IMR-90 (cell line): Measurements from ENCODE around the gene NDFIP2. TPM values are rescaled to one million over a fixed set of nuclear protein-coding genes. Genes with fewer than 3 reads are reported as not detected.
A peak's percentile ranks its signal among the peaks of the same experiment; 100 is the strongest.

Source experiments
- ATAC-seq: fragments of 200-7000 bp; cut with Tn5 transposase; 2 replicates; pipeline ENCODE4 v1.9.1; 2020; ENCODE audit warnings: low read depth, mild to moderate bottlenecking, moderate library complexity
- BruUV-seq: library from RNA; stranded (reverse); fragments of 400-500 nt; replicated peaks from 2 replicates; lab custom pipeline; 2021; lab: Mats Ljungman, UMichigan
- CTCF ChIA-PET: fragments of 300-600 bp; formaldehyde crosslinking; extraction: SDS; loops from one replicate; lab custom pipeline; 2021; ENCODE audit warnings: antibody characterized with exemption; lab: Yijun Ruan, JAX
- POLR2A ChIA-PET: fragments of 300-600 bp; sonication (Branson Sonifier 250); formaldehyde crosslinking; loops from one replicate; lab custom pipeline; 2022; ENCODE audit warnings: antibody characterized with exemption; ENCODE audit not compliant: unreplicated experiment; lab: Charles Lee
- DNase-seq: peaks from one replicate; pipeline ENCODE4 v3.0.0; 2013
- H2AFZ ChIP-seq: replicated peaks from 2 replicates; pipeline ENCODE3; 2013; ENCODE audit warnings: low read length, mild to moderate bottlenecking; ENCODE audit not compliant: poor library complexity
- H2AK5ac ChIP-seq: 2 replicates; pipeline ENCODE4 v1.6.1; 2013; ENCODE audit warnings: low read depth, low read length, inconsistent platforms
- H2AK9ac ChIP-seq: replicated peaks from 2 replicates; pipeline ENCODE3; 2013; ENCODE audit warnings: mild to moderate bottlenecking, low read depth, low read length, moderate library complexity; ENCODE audit not compliant: poor library complexity
- H2BK120ac ChIP-seq: 2 replicates; pipeline ENCODE4 v1.6.1; 2013; ENCODE audit warnings: low read depth, low read length, inconsistent platforms
- H2BK15ac ChIP-seq: 3 replicates; pipeline ENCODE4 v1.6.1; 2013; ENCODE audit warnings: low read depth, low read length, inconsistent platforms
- H2BK20ac ChIP-seq: 2 replicates; pipeline ENCODE4 v1.6.1; 2013; ENCODE audit warnings: low read depth, mild to moderate bottlenecking, inconsistent platforms, low read length, moderate library complexity
- H2BK5ac ChIP-seq: 2 replicates; pipeline ENCODE4 v1.6.1; 2013; ENCODE audit warnings: mild to moderate bottlenecking, low read depth, low read length, inconsistent platforms; ENCODE audit not compliant: poor library complexity, severe bottlenecking
- H3K14ac ChIP-seq: replicated peaks from 2 replicates; pipeline ENCODE4 v1.6.1; 2013; ENCODE audit warnings: low read depth, low read length, inconsistent platforms
- H3K18ac ChIP-seq: 2 replicates; pipeline ENCODE4 v1.6.1; 2013; ENCODE audit warnings: low read depth, low read length, control low read depth
- H3K23ac ChIP-seq: 2 replicates; pipeline ENCODE4 v1.6.1; 2013; ENCODE audit warnings: low read depth, low read length, inconsistent platforms
- H3K27ac ChIP-seq: 2 replicates; pipeline ENCODE4 v1.5.1; 2013; ENCODE audit warnings: mild to moderate bottlenecking, control low read depth, low read length; ENCODE audit not compliant: insufficient read depth
- H3K27me3 ChIP-seq: 2 replicates; pipeline ENCODE4 v1.6.1; 2013; ENCODE audit warnings: low read length; ENCODE audit not compliant: control insufficient read depth, insufficient read depth
- H3K36me3 ChIP-seq: 2 replicates; pipeline ENCODE4 v1.6.1; 2013; ENCODE audit warnings: low read length, mixed read lengths; ENCODE audit not compliant: control insufficient read depth, insufficient read depth
- H3K4ac ChIP-seq: 2 replicates; pipeline ENCODE4 v1.6.1; 2013; ENCODE audit warnings: low read depth, low read length, inconsistent platforms
- H3K4me1 ChIP-seq: 2 replicates; pipeline ENCODE4 v1.6.1; 2013; ENCODE audit warnings: low read length, mixed read lengths; ENCODE audit not compliant: control insufficient read depth, insufficient read depth
- H3K4me2 ChIP-seq: 2 replicates; pipeline ENCODE4 v1.6.1; 2013; ENCODE audit warnings: low read depth, mild to moderate bottlenecking, control low read depth, low read length, moderate library complexity
- H3K4me3 ChIP-seq: 2 replicates; pipeline ENCODE4 v1.5.1; 2013; ENCODE audit warnings: low read depth, mild to moderate bottlenecking, control low read depth, low read length, moderate library complexity; ENCODE audit not compliant: insufficient read depth
- H3K56ac ChIP-seq: 2 replicates; pipeline ENCODE4 v1.6.1; 2013; ENCODE audit warnings: low read length, inconsistent platforms; ENCODE audit not compliant: insufficient read depth; ENCODE audit errors: extremely low read depth
- H3K79me1 ChIP-seq, 2 experiments: 2 replicates each; pipeline ENCODE4 v1.6.1; 2013; ENCODE audit warnings: low read length in 2 of 2, inconsistent platforms in 1 of 2, low read depth in 1 of 2
- H3K9ac ChIP-seq: 2 replicates; pipeline ENCODE4 v1.6.1; 2013; ENCODE audit warnings: low read depth, low read length, control low read depth
- H3K9me1 ChIP-seq: 2 replicates; pipeline ENCODE4 v1.6.1; 2013; ENCODE audit warnings: low read length, inconsistent platforms; ENCODE audit not compliant: insufficient read depth
- H3K9me3 ChIP-seq: 2 replicates; pipeline ENCODE4 v1.6.1; 2013; ENCODE audit warnings: low read length; ENCODE audit not compliant: control insufficient read depth, insufficient read depth
- H4K20me1 ChIP-seq: 2 replicates; pipeline ENCODE4 v1.6.1; 2013; ENCODE audit warnings: low read length, inconsistent platforms; ENCODE audit not compliant: insufficient read depth
- H4K5ac ChIP-seq: 2 replicates; pipeline ENCODE4 v1.6.1; 2013; ENCODE audit warnings: mild to moderate bottlenecking, low read depth, low read length, control low read depth
- H4K8ac ChIP-seq, 2 experiments: 2 replicates each; pipeline ENCODE4 v1.6.1; 2013; ENCODE audit warnings: low read depth in 2 of 2, low read length in 2 of 2, control low read depth in 1 of 2, inconsistent platforms in 1 of 2
- H4K91ac ChIP-seq: 2 replicates; pipeline ENCODE4 v1.6.1; 2013; ENCODE audit warnings: low read depth, low read length, inconsistent platforms; ENCODE audit not compliant: insufficient read depth
- BHLHE40 ChIP-seq: fragments of 150-350 bp; IDR thresholded peaks from 2 replicates; pipeline ENCODE4 v1.6.1; 2016; ENCODE audit warnings: mild to moderate bottlenecking, low read depth, low read length
- CHD1 ChIP-seq: IDR thresholded peaks from 2 replicates; pipeline ENCODE4 v1.6.1; 2012; ENCODE audit warnings: low read depth, low read length, improper control_type of control experiment
- ELK1 ChIP-seq: fragments of 150-350 bp; IDR thresholded peaks from 2 replicates; pipeline ENCODE4 v1.6.1; 2016; ENCODE audit warnings: low read depth, mild to moderate bottlenecking, low read length, moderate library complexity, borderline replicate concordance
- FOS ChIP-seq: fragments of 150-350 bp; IDR thresholded peaks from 2 replicates; pipeline ENCODE4 v1.6.1; 2016; ENCODE audit warnings: low read depth, low read length
- MAFK ChIP-seq: IDR thresholded peaks from 2 replicates; pipeline ENCODE4 v1.6.1; 2012; ENCODE audit warnings: low read depth, low read length, improper control_type of control experiment
- MAZ ChIP-seq: IDR thresholded peaks from 2 replicates; pipeline ENCODE4 v1.6.1; 2012; ENCODE audit warnings: low read depth, mild to moderate bottlenecking, low read length, improper control_type of control experiment, moderate library complexity, borderline replicate concordance
- NFE2L2 ChIP-seq: fragments of 150-350 bp; IDR thresholded peaks from 2 replicates; pipeline ENCODE4 v1.6.1; 2016; ENCODE audit warnings: low read depth, mild to moderate bottlenecking, low read length
- POLR2A ChIP-seq: IDR thresholded peaks from 2 replicates; pipeline ENCODE4 v1.6.1; 2012; ENCODE audit warnings: mild to moderate bottlenecking, low read depth, low read length
- RCOR1 ChIP-seq: IDR thresholded peaks from 2 replicates; pipeline ENCODE4 v1.6.1; 2012; ENCODE audit warnings: mild to moderate bottlenecking, low read length, improper control_type of control experiment; ENCODE audit not compliant: insufficient replicate concordance
- RFX5 ChIP-seq: IDR thresholded peaks from 2 replicates; pipeline ENCODE4 v1.8.0; 2012; ENCODE audit warnings: low read depth, mild to moderate bottlenecking, low read length, moderate library complexity
- SMC3 ChIP-seq: fragments of 150-350 bp; IDR thresholded peaks from 2 replicates; pipeline ENCODE4 v1.6.1; 2016; ENCODE audit warnings: low read depth, mild to moderate bottlenecking, antibody characterized with exemption, low read length, moderate library complexity
- USF2 ChIP-seq: fragments of 150-350 bp; IDR thresholded peaks from 2 replicates; pipeline ENCODE4 v1.6.1; 2017; ENCODE audit warnings: mild to moderate bottlenecking, antibody characterized with exemption, low read length, low read depth
- WGBS, 2 experiments: methylation state at CpG; one replicate each; pipeline versions ENCODE4 v1.1.5 to v1.1.7; 2013; ENCODE audit warnings: missing lambda C conversion rate in 2 of 2; ENCODE audit not compliant: insufficient read length in 1 of 2; ENCODE audit errors: extremely low coverage in 2 of 2; 5-methylcytosine and 5-hydroxymethylcytosine counted together
- dilution Hi-C: fragments of 300-500 bp; cut with HindIII; formaldehyde crosslinking; loops from one replicate; pipeline ENCODE4 v1.14.3; 2018; ENCODE audit warnings: low sequenced_read_pairs; ENCODE audit not compliant: unreplicated experiment
- in situ Hi-C: fragments of 300-500 bp; cut with MboI; formaldehyde crosslinking; loops from 3 replicates; pipeline ENCODE4 v1.14.3; 2019; ENCODE audit warnings: low sequenced_read_pairs, inconsistent platforms, mixed read lengths
- intact Hi-C: fragments of 100-400 bp; cut with micrococcal nuclease; formaldehyde crosslinking; loops from 2 replicates; pipeline ENCODE4 v1.10.0; 2022
- polyA plus RNA-seq, 3 experiments: library from polyadenylated mRNA; depleted of rRNA; stranded (reverse); fragments of >200 nt; gene quantifications; 2 replicates each; pipeline ENCODE4 v1.2.3, GENCODE V29; 2012; ENCODE audit warnings: low replicate concordance in 1 of 3
- total RNA-seq: library from RNA; depleted of rRNA; stranded (reverse); fragments of >200 nt; gene quantifications from 2 replicates; pipeline ENCODE4 v1.2.3, GENCODE V29; 2012

NDFIP2 gene
- total and polyA plus RNA-seq, 2 of the 4 experiments (the other 2 are of a cell fraction), result 23.8 to 25.8 TPM

GRCh38 chr13:79492313-79492798, 11.4 kb downstream of the NDFIP2 start:
- H3K4me2 ChIP-seq, result peak overlapping the region; percentile 94
- H4K91ac ChIP-seq, result no peak overlapping the region
- H3K14ac ChIP-seq, result no peak overlapping the region
- no peak overlapping the region for H2AK5ac ChIP-seq
- H3K4me1 ChIP-seq, result peaks cover 6% of the 10 kb centered on the region; the same call in 1 of the 2 replicates
- POLR2A ChIA-PET, result no interaction called here
- no peak overlapping the region for H4K8ac ChIP-seq
- ATAC-seq (peak; percentile 58), DNase-seq (peak; percentile 13)
- no peak overlapping the region for H2AK9ac ChIP-seq
- H4K5ac ChIP-seq, result no peak overlapping the region
- TF ChIP-seq RFX5, result no peak
- no peak for TF ChIP-seq CHD1
- no peak for TF ChIP-seq RCOR1
- no peak for TF ChIP-seq BHLHE40
- no peak for TF ChIP-seq POLR2A
- TF ChIP-seq MAFK, result no peak
- TF ChIP-seq MAZ, result no peak
- TF ChIP-seq SMC3, result no peak
- no peak for TF ChIP-seq USF2
- no peak for TF ChIP-seq NFE2L2
- no peak for TF ChIP-seq FOS
- no peak for TF ChIP-seq ELK1
- WGBS, 2 experiments, result 40% methylated on average over 1 of the region's 5 CpGs; no CpG with 5 or more reads in 1 of the 2 experiments
- no peaks in the 10 kb centered on the region for H3K27me3 ChIP-seq
- peaks cover 13% of the 10 kb centered on the region for H3K9me1 ChIP-seq
- no peak overlapping the region for H2BK15ac ChIP-seq
- no peaks in the 10 kb centered on the region for H3K36me3 ChIP-seq
- H3K27ac ChIP-seq, result no peak overlapping the region
- in situ Hi-C loops (no loop called here), dilution Hi-C loops (no loop called here), intact Hi-C loops (no loop called here)
- H3K4me3 ChIP-seq, result no peak overlapping the region
- H3K4ac ChIP-seq, result no peak overlapping the region
- no peak overlapping the region for H2BK5ac ChIP-seq
- peaks cover 13% of the 10 kb centered on the region; the same call in 1 of the 2 replicates for H4K20me1 ChIP-seq
- H3K9ac ChIP-seq, result no peak overlapping the region
- no peak overlapping the region for H2BK20ac ChIP-seq
- H3K79me1 ChIP-seq, result peaks cover 23 to 46% of the 10 kb centered on the region in 2 experiments
- no peak overlapping the region for H3K18ac ChIP-seq
- H2AFZ ChIP-seq, result no peak overlapping the region
- H3K56ac ChIP-seq, result no peak overlapping the region
- H3K23ac ChIP-seq, result no peak overlapping the region
- no peak overlapping the region for H2BK120ac ChIP-seq
- no peaks in the 10 kb centered on the region for H3K9me3 ChIP-seq
- no TSS peak for BruUV-seq
- CTCF ChIA-PET, result no interaction called here
